ENCODE results near the gene SPATA20. TPM values are rescaled to one million over a fixed set of nuclear protein-coding genes. Genes with fewer than 3 reads are reported as not detected.

SPATA20 gene
- total RNA-seq, 1 experiment from 2014 or later: 24.6 TPM

DNA sequence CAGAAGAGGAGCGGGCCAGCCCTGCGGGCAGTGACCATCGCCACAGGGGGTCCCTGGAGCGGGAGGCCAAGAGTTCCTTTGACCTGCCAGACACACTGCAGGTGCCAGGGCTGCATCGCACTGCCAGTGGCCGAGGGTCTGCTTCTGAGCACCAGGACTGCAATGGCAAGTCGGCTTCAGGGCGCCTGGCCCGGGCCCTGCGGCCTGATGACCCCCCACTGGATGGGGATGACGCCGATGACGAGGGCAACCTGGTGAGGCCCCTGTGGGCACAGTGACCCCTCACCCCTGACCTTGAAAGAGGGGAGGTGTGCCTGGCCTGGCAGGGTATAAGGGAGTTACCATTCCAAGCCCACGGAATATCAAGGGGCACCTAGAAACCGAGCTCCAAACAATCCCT, 52.6 kb downstream of the SPATA20 start:
- CTCF ChIA-PET: interaction anchor here (0.6 to 2.2 kb wide), 3 partner anchors 31 to 67 kb away, joined by 3 to 8 read pairs (median 5); no protein-coding TSS in a partner anchor
- Mint-ChIP-seq H3K27me3 (ENCODE audit: low read depth) (no peaks in the 10 kb centered on the region), H3K4me1 (peaks cover 4% of the 10 kb centered on the region), H3K36me3 (no peaks in the 10 kb centered on the region), H3K4me3 (no peak overlapping the region), H3K27ac (no peak overlapping the region), H3K9me3 (no peaks in the 10 kb centered on the region)
- TF ChIP-seq ZNF423 (CRISPR knock-in tag; IDR thresholded peaks at IDR 0.05) (no peak), CREM (CRISPR knock-in tag; IDR thresholded peaks at IDR 0.05) (no peak), RORB (CRISPR knock-in tag; IDR thresholded peaks at IDR 0.05) (no peak), PRRX2 (CRISPR knock-in tag; IDR thresholded peaks at IDR 0.05) (no peak), ATF1 (CRISPR knock-in tag; IDR thresholded peaks at IDR 0.05) (no peak), ELF4 (CRISPR knock-in tag; IDR thresholded peaks at IDR 0.05; ENCODE audit: low read depth) (no peak), FOXK1 (CRISPR knock-in tag; IDR thresholded peaks at IDR 0.05) (no peak), FOXP1 (CRISPR knock-in tag; IDR thresholded peaks at IDR 0.05; ENCODE audit: borderline replicate concordance) (no peak), ZNF219 (CRISPR knock-in tag; IDR thresholded peaks at IDR 0.05; ENCODE audit: borderline replicate concordance) (no peak), NR1H2 (CRISPR knock-in tag; IDR thresholded peaks at IDR 0.05) (no peak), FOXJ3 (CRISPR knock-in tag; IDR thresholded peaks at IDR 0.05; ENCODE audit: borderline replicate concordance) (no peak)
- TF ChIP-seq, protein P1, sequence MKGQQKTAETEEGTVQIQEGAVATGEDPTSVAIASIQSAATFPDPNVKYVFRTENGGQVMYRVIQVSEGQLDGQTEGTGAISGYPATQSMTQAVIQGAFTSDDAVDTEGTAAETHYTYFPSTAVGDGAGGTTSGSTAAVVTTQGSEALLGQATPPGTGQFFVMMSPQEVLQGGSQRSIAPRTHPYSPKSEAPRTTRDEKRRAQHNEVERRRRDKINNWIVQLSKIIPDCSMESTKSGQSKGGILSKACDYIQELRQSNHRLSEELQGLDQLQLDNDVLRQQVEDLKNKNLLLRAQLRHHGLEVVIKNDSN (CRISPR knock-in tag; IDR thresholded peaks at IDR 0.05): no peak
- TF ChIP-seq, protein P2, sequence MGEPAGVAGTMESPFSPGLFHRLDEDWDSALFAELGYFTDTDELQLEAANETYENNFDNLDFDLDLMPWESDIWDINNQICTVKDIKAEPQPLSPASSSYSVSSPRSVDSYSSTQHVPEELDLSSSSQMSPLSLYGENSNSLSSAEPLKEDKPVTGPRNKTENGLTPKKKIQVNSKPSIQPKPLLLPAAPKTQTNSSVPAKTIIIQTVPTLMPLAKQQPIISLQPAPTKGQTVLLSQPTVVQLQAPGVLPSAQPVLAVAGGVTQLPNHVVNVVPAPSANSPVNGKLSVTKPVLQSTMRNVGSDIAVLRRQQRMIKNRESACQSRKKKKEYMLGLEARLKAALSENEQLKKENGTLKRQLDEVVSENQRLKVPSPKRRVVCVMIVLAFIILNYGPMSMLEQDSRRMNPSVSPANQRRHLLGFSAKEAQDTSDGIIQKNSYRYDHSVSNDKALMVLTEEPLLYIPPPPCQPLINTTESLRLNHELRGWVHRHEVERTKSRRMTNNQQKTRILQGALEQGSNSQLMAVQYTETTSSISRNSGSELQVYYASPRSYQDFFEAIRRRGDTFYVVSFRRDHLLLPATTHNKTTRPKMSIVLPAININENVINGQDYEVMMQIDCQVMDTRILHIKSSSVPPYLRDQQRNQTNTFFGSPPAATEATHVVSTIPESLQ (CRISPR knock-in tag; IDR thresholded peaks at IDR 0.05): no peak
- TF ChIP-seq, protein P3, sequence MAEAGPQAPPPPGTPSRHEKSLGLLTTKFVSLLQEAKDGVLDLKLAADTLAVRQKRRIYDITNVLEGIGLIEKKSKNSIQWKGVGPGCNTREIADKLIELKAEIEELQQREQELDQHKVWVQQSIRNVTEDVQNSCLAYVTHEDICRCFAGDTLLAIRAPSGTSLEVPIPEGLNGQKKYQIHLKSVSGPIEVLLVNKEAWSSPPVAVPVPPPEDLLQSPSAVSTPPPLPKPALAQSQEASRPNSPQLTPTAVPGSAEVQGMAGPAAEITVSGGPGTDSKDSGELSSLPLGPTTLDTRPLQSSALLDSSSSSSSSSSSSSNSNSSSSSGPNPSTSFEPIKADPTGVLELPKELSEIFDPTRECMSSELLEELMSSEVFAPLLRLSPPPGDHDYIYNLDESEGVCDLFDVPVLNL (CRISPR knock-in tag; IDR thresholded peaks at IDR 0.05; ENCODE audit: borderline replicate concordance, low read depth): no peak
- TF ChIP-seq, protein P4, sequence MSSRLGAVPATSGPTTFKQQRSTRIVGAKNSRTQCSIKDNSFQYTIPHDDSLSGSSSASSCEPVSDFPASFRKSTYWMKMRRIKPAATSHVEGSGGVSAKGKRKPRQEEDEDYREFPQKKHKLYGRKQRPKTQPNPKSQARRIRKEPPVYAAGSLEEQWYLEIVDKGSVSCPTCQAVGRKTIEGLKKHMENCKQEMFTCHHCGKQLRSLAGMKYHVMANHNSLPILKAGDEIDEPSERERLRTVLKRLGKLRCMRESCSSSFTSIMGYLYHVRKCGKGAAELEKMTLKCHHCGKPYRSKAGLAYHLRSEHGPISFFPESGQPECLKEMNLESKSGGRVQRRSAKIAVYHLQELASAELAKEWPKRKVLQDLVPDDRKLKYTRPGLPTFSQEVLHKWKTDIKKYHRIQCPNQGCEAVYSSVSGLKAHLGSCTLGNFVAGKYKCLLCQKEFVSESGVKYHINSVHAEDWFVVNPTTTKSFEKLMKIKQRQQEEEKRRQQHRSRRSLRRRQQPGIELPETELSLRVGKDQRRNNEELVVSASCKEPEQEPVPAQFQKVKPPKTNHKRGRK (CRISPR knock-in tag; IDR thresholded peaks at IDR 0.05; ENCODE audit: borderline replicate concordance): no peak
- no peak for ATAC-seq
- DNase-seq (ENCODE audit: low spot score): no peak
- POLR2A ChIA-PET: no interaction called here

DNA sequence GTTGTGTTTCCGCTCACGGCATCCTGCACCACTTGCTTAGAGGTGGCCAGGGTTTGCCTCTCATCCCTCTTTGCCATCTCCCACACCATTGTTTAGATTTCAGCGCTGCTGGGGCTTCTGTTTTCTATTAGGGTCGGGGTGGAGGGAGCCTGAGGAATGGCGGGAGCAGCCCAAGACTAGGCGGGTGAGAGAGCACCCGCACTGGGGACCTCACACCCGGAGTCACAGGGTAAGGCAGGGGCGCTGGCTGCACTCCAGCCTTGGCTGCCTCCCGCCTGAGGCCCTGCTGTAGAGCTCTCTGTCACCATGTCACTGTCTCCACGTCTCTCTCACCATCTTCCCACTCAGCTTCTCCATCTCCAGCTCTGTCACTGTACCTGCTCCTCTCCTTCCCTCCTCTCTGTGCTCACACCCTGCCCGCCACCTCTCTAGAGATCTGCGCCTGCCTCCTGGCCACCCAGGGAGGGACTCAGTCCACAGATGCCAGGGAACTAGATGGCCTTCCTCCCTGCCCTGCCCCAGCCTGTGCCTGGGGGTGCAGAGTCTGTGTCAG, 54.9 kb downstream of the SPATA20 start:
- no peak overlapping the region for H3K27ac Mint-ChIP-seq
- no peaks in the 10 kb centered on the region for H3K9me3 Mint-ChIP-seq
- no peaks in the 10 kb centered on the region for H3K27me3 Mint-ChIP-seq (ENCODE audit: low read depth)
- ChIA-PET CTCF (interaction anchor here (0.9 kb wide), 1 partner anchor 24 kb away, joined by 3 read pairs; no protein-coding TSS in a partner anchor), POLR2A (interaction anchor here (0.5 kb wide), 1 partner anchor 23 kb away, joined by 7 read pairs; no protein-coding TSS in a partner anchor)
- ATAC-seq (no peak), DNase-seq (ENCODE audit: low spot score) (no peak)
- H3K4me3 Mint-ChIP-seq: no peak overlapping the region
- peaks cover 10% of the 10 kb centered on the region for H3K4me1 Mint-ChIP-seq
- TF ChIP-seq FOXP1 (CRISPR knock-in tag; IDR thresholded peaks at IDR 0.05; ENCODE audit: borderline replicate concordance) (no peak), NR3C1 (CRISPR knock-in tag; conservative IDR thresholded peaks at IDR 0.05; ENCODE audit: low read depth) (no peak), TCF7 (CRISPR knock-in tag; IDR thresholded peaks at IDR 0.05; ENCODE audit: low read depth) (no peak), ZNF317 (CRISPR knock-in tag; IDR thresholded peaks at IDR 0.05; ENCODE audit: borderline replicate concordance, low read depth) (no peak)
- TF ChIP-seq, protein P5, sequence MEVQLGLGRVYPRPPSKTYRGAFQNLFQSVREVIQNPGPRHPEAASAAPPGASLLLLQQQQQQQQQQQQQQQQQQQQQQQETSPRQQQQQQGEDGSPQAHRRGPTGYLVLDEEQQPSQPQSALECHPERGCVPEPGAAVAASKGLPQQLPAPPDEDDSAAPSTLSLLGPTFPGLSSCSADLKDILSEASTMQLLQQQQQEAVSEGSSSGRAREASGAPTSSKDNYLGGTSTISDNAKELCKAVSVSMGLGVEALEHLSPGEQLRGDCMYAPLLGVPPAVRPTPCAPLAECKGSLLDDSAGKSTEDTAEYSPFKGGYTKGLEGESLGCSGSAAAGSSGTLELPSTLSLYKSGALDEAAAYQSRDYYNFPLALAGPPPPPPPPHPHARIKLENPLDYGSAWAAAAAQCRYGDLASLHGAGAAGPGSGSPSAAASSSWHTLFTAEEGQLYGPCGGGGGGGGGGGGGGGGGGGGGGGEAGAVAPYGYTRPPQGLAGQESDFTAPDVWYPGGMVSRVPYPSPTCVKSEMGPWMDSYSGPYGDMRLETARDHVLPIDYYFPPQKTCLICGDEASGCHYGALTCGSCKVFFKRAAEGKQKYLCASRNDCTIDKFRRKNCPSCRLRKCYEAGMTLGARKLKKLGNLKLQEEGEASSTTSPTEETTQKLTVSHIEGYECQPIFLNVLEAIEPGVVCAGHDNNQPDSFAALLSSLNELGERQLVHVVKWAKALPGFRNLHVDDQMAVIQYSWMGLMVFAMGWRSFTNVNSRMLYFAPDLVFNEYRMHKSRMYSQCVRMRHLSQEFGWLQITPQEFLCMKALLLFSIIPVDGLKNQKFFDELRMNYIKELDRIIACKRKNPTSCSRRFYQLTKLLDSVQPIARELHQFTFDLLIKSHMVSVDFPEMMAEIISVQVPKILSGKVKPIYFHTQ (CRISPR knock-in tag; IDR thresholded peaks at IDR 0.05): no peak
- no peaks in the 10 kb centered on the region for H3K36me3 Mint-ChIP-seq
